ENCODE results near the gene CCDC142. TPM values are rescaled to one million over a fixed set of nuclear protein-coding genes. Genes with fewer than 3 reads are reported as not detected.

Gene CCDC142
- 10 to 100 TPM; 13.4 to 28.3 TPM for total RNA-seq
- polyA plus RNA-seq: 1 to 10 TPM; 5.1 to 8.3 TPM

- H3K9me3 ChIP-seq (ENCODE audit: control insufficient read depth in 4 of 4, low read length in 3 of 4): no peaks in the 10 kb centered on the region
- H3K4me1 ChIP-seq (ENCODE audit: control insufficient read depth in 4 of 4, insufficient read depth in 4 of 4, low read length in 3 of 4): peaks cover 10 to 45% (median 37%) of the 10 kb centered on the region in 4 donors
- peaks cover 0 to 7% (median 0%) of the 10 kb centered on the region in 4 donors for H3K36me3 ChIP-seq (ENCODE audit: control insufficient read depth in 4 of 4, insufficient read depth in 3 of 4, low read depth in 1 of 4, low read length in 3 of 4)
- H3K27ac ChIP-seq (ENCODE audit: low read depth in 1 of 2, low read length in 2 of 2): peak within 1 kb of the TSS; percentile 82 to 84
- H3K4me3 ChIP-seq (ENCODE audit: low read depth in 1 of 3, low read length in 3 of 3): peak within 1 kb of the TSS; percentile 67 to 95 (median 94)
- TF ChIP-seq ATF3 (IDR thresholded peaks at IDR 0.05): peak; percentile 48
- peak in 1 of 2 donors; percentile 9 for TF ChIP-seq JUND (IDR thresholded peaks at IDR 0.05)
- TF ChIP-seq GABPA (IDR thresholded peaks at IDR 0.05 in 1 of 2, conservative IDR thresholded peaks at IDR 0.05 in 1 of 2): peak; percentile 88 to 98
- TF ChIP-seq RAD21 (IDR thresholded peaks at IDR 0.05): peak; percentile 89 to 92
- peak; percentile 91 for TF ChIP-seq CTCF (IDR thresholded peaks at IDR 0.05; ENCODE audit: low read depth, low read length, missing input control)
- peak; percentile 74 to 83 for TF ChIP-seq RXRA (IDR thresholded peaks at IDR 0.05)
- peak; percentile 76 for TF ChIP-seq HNF4G (IDR thresholded peaks at IDR 0.05)
- TF ChIP-seq NR2F2 (IDR thresholded peaks at IDR 0.05): peak; percentile 92
- TF ChIP-seq EGR1 (IDR thresholded peaks at IDR 0.05; ENCODE audit: low read depth in 2 of 2): no peak
- TF ChIP-seq TAF1 (conservative IDR thresholded peaks at IDR 0.05): peak; percentile 81
- TF ChIP-seq SP1 (IDR thresholded peaks at IDR 0.05): peak; percentile 83
- TF ChIP-seq YY1 (IDR thresholded peaks at IDR 0.05): peak; percentile 100
- TF ChIP-seq REST (IDR thresholded peaks at IDR 0.05): no peak
- TF ChIP-seq FOXA2 (IDR thresholded peaks at IDR 0.05): no peak
- no peak for TF ChIP-seq FOXA1 (IDR thresholded peaks at IDR 0.05)
- TF ChIP-seq HNF4A (conservative IDR thresholded peaks at IDR 0.05): peak; percentile 90 to 92
- TF ChIP-seq MAX (IDR thresholded peaks at IDR 0.05): peak; percentile 80
- peak; percentile 97 for TF ChIP-seq ZBTB33 (IDR thresholded peaks at IDR 0.05)
- DNase-seq (ENCODE audit: low spot score): peak; percentile 94
- H3K9ac ChIP-seq (ENCODE audit: low read depth in 1 of 2, low read length in 2 of 2): peak within 1 kb of the TSS; percentile 57 to 63
- under 1% methylated on average over 50 of the region's 50 CpGs for WGBS
- H3K27me3 ChIP-seq (ENCODE audit: control insufficient read depth in 4 of 4, insufficient read depth in 4 of 4, low read length in 3 of 4): no peaks in the 10 kb centered on the region
Measured at GRCh38 chr2:74482801-74483674, at the start of gene CCDC142, which contains the start of gene TTC31. Gene CCDC142, minus strand, starts transcription at chr2:74482998. Its CDS starts 161 bp downstream, at chr2:74482837. Gene TTC31, plus strand, starts transcription at chr2:74483081. Its CDS starts 15 bp downstream, at chr2:74483096.

Measured in liver (tissue), 9 donors.